Coronary artery (tissue), 2 donors: Measurements from ENCODE around the gene BCAS1.

Source experiments
- DNase-seq: peaks from one replicate; pipeline ENCODE4 v3.0.0-alpha.2; 2017; ENCODE audit warnings: low spot score
- H3K27ac ChIP-seq, 2 donors: fragments of 200-600 bp; sonication (generic); one replicate each; pipeline ENCODE4 v1.5.1; 2016 to 2019
- H3K4me3 ChIP-seq: fragments of 200-600 bp; sonication (generic); 2 replicates; pipeline ENCODE4 v1.5.1; 2016; ENCODE audit warnings: mild to moderate bottlenecking, moderate library complexity
- TF ChIP-seq, protein P1 (sequence below): fragments of 200-600 bp; sonication (generic); IDR thresholded peaks from one replicate; pipeline ENCODE4 v1.5.1; 2019; ENCODE audit warnings: antibody characterized with exemption

The BCAS1 gene

DNA sequence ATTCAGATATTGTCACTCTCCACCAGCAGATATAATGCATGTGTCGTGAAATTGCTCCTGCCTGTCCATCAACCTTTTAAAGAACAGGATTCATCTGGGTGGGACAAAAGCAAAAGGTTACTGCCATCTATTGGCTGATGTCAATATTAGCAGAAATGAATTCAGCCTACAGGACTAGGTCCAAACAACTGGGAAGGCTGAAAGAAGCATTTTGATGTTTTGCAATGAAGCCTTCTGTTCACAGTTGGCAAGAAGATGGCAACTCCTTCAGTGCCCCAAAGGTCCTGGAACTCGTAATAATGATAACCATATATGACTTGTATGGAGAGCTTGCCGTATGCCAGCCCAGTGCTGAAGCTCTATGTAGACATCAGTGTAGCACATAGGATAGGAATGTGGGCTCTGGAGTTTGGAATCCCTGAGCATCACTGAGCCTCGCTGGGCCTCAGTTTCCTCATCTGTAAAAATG lies 7.5 kb downstream of the BCAS1 start:
- no peak for DNase-seq
- TF ChIP-seq, protein P1, sequence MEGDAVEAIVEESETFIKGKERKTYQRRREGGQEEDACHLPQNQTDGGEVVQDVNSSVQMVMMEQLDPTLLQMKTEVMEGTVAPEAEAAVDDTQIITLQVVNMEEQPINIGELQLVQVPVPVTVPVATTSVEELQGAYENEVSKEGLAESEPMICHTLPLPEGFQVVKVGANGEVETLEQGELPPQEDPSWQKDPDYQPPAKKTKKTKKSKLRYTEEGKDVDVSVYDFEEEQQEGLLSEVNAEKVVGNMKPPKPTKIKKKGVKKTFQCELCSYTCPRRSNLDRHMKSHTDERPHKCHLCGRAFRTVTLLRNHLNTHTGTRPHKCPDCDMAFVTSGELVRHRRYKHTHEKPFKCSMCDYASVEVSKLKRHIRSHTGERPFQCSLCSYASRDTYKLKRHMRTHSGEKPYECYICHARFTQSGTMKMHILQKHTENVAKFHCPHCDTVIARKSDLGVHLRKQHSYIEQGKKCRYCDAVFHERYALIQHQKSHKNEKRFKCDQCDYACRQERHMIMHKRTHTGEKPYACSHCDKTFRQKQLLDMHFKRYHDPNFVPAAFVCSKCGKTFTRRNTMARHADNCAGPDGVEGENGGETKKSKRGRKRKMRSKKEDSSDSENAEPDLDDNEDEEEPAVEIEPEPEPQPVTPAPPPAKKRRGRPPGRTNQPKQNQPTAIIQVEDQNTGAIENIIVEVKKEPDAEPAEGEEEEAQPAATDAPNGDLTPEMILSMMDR: peak; percentile 15
- Histone ChIP-seq H3K27ac (no peak overlapping the region), H3K4me3 (no peak overlapping the region)

DNA sequence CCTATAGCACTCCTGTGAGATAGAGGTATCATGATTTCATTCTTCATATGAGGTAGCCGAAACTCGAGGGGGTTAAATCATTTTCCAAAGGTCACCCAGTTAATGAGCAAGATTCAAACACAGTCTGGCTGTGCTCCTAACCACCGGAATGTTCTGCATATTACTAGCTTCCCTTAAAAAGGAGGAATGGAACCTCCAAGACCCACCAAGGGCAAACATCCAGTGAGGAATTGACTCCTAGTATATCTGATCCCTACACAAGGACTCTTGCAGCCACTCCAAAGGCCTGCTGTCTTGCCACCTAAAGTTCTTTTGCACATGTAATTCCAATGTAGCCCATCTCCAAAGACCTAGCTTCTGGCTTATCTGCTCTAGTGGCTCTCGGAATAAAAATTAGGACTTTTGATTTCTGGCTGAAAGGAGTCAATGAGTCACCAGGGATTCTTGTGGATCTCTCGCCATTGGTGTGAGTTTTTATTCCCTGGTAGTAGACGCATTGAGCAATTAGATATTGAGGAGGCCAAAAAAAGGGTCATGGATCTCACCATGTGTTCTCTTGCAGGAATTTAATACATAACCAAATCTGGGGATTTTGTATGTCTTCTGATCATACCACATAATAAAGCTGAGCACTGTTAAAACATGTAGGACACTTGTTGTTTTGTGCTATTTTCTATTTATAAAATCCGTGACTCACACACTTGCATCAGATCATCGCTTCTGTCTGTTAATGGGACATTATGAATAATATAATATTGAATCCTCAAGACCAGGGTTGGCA lies 9.1 kb downstream of the BCAS1 start:
- Histone ChIP-seq H3K27ac (no peak overlapping the region), H3K4me3 (no peak overlapping the region)
- no peak for DNase-seq
- TF ChIP-seq, protein P1: no peak

DNA sequence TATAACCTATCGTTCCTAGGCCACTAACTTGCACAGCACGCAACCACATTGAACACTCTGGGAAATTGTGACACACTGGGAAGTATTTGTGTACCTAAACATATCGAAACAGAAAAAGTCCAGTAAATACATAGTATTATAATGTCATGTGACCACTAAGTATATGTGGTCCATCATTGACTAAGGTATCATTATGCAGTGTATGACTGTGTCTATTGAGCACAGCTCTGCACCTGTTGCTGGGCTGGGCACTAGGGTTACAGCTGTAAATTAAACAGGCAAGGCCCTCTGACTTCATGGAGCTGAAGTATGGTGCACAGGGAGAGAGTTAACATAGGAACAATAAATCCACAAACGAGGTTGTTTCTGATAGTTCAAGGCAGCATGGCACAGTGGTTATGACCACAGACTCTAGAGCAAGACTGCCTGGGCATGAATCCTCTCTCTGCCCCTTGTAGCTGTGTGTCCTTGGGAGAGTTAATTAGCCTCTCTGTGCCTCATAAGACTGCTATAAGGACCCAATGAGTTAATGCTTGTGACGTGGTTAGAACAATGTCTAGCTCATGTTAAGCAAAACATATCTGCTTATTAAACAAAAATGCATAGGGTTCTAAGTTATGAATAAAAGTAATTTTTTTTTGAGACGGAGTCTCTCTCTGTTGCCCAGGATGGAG lies 10.6 kb downstream of the BCAS1 start:
- Histone ChIP-seq H3K4me3 (no peak overlapping the region), H3K27ac (no peak overlapping the region)
- TF ChIP-seq, protein P1: no peak
- DNase-seq: no peak

DNA sequence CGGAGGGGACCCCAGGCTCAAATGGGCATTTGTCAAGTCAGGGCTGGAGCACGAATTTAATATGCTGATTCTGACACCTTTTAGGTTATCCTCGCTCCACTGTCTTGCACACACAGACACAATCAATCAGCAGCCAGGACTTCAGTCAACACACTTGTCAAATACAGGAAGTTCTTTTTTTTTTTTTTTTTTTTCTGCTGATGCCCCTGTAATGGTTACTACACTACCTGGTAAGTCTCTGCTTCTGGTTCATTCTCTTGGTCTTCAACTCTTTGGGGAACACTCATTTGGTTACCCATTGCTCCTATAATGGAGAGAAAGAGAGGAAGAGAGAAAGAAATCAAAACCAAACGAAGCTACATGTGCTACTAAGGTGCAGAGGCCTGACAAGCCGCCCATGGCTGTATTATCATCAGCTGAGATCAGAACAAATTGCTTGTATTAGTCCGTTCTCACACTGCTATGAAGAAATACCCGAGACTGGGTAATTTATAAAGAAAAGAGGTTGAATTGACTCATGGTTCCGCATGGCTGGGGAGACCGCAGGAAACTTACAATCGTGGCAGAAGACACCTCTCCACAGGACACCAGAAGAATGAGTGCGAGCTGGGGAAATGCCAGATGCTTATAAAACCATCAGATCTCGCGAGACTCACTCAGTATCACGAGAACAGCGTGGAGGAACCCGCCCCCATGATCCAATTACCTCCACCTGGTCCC lies 11.8 kb downstream of the BCAS1 start:
- no peak for DNase-seq
- TF ChIP-seq, protein P1: no peak
- no peak overlapping the region for H3K27ac ChIP-seq
- H3K4me3 ChIP-seq: no peak overlapping the region

DNA sequence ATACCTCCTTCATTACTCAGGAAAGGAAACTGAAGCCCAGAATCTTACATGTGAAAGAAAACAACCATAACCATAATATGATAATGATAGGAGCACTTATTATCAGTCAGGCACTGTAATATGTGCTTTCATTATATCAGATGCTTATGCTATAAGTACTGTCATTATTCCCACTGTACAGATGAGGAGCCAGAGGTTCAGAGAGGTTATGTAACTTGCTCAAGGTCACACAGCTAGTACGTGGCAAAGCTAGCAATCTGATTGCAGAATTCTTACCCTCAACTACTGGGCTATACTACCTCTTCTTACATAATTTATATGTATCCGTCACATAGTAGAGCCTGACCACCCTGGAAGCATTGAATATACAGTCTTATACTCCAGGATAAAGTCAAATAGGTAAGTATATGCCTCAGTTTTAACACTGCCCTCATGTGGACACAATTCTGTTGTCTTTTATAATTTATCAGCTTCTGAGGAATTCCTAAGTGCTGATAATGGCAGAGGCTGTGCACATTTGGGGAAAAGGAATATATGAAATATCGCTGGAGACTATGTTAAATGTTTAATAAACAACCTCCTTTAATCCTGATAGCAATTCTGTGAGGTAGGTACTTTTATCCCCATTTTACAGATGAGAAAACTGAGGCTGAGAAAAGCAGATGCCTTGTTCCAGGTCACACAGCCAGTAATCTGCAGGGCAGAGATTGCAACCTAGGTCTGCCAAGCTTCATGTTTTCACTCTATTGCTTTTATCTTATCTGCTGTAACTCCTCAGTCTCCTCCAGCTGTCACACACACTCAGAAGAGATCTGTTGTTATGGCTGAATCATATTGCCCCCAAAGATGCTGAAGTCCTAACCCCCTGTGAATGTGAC lies 13.4 kb downstream of the BCAS1 start:
- Histone ChIP-seq H3K27ac (no peak overlapping the region), H3K4me3 (no peak overlapping the region)
- TF ChIP-seq, protein P1: no peak
- DNase-seq: no peak

DNA sequence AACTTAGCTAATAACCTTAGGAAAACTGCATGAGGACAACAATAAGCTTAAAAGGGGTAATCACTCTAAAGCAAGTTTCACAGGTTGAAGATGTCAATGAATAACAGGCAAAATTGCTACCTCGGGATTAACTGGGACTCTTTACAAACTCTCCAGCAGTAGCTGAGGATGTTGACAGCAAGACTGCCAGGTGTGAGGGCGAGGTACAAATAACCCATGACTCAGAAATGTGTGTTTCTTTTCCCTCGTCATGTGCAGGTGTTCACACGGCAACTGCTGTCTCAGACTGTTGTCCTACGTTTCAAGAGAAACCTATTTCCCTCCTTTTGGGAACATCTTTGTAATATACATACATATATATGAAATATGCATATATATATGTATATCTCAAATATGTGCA lies 15.9 kb downstream of the BCAS1 start:
- DNase-seq: no peak
- H3K27ac ChIP-seq: no peak overlapping the region
- TF ChIP-seq, protein P1: no peak
- no peak overlapping the region for H3K4me3 ChIP-seq
